H1 (cell line): ENCODE results near the gene PIP5K1C. TPM values are rescaled to one million over a fixed set of nuclear protein-coding genes. Genes with fewer than 3 reads are reported as not detected.

Source experiments
- CTBP2 ChIP-seq: IDR thresholded peaks from 2 replicates; pipeline ENCODE4 v1.7.0; 2011; ENCODE audit warnings: borderline replicate concordance, mild to moderate bottlenecking, moderate library complexity, mixed read lengths, low read length; ENCODE audit not compliant: insufficient read depth, insufficient read length
- GTF2F1 ChIP-seq: IDR thresholded peaks from 2 replicates; pipeline ENCODE4 v1.6.1; 2012; ENCODE audit warnings: low read depth, low read length, improper control_type of control experiment, borderline replicate concordance
- POLR2AphosphoS5 ChIP-seq: IDR thresholded peaks from 2 replicates; pipeline ENCODE4 v1.6.1; 2011; ENCODE audit warnings: low read depth, low read length
- RFX5 ChIP-seq: IDR thresholded peaks from 2 replicates; pipeline ENCODE4 v1.6.1; 2011; ENCODE audit warnings: low read depth, low read length, improper control_type of control experiment, borderline replicate concordance
- polyA plus RNA-seq, 7 experiments: library from polyadenylated mRNA; depleted of rRNA in 3 of 7; stranded (reverse) in 5 of 7; unstranded in 2 of 7; fragments of >200 nt in 5 of 7; fragments of 200-250 nt in 2 of 7; gene quantifications; 1 replicate in 5 of 7; 2 replicates in 1 of 7; 4 replicates in 1 of 7; pipeline versions ENCODE4 v1.2.1 to v1.2.3, GENCODE V29; 2011 to 2013; ENCODE audit warnings: missing spikeins in 2 of 7, mixed read lengths in 2 of 7
- total RNA-seq: library from RNA; stranded (reverse); fragmentation: NEBNext Ultra II Directional; extraction: Animal tissue kit (Norgen Biotek cat#: 25700); gene quantifications from 2 replicates; pipeline ENCODE4 v1.2.1, GENCODE V29; 2021

PIP5K1C gene
- total and polyA plus RNA-seq, 2 of the 8 experiments (the other 6 are each of a cell fraction or from before 2014, with no cell fraction given) = 10.6 to 32.9 TPM

DNA sequence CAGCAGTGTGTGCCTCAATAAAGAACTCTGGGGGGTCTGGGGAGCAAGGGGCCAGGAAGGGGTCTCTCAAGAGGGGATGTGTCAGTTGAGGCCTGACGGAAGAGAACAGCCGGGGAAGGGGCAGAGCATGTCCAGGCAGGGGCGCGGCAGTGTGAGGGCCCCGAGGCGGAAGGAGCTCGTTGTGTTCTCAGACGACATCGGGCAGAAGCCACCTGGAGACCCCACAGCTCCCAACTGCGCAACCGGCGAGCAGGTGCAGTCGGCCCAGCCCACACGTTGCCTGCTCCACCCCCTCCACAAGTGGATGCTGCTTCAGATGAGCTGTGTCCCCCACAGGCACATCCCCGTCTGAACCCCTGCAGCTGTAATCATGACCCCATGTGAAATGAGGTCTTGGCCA, 78.6 kb downstream of the PIP5K1C start (continued):
- TF ChIP-seq RFX5 (no peak), GTF2F1 (no peak), POLR2AphosphoS5 (no peak), CTBP2 (no peak)
